GM19099 (cell line): ENCODE measurements around the gene PLXNB2.
A peak's percentile ranks its signal among the peaks of the same experiment; 100 is the strongest.

Experiments
- POLR2A ChIP-seq: IDR thresholded peaks from 3 replicates; pipeline ENCODE4 v1.6.1; 2011; ENCODE audit warnings: low read depth; ENCODE audit not compliant: insufficient read length; ENCODE audit errors: extremely low read depth

Gene PLXNB2

DNA sequence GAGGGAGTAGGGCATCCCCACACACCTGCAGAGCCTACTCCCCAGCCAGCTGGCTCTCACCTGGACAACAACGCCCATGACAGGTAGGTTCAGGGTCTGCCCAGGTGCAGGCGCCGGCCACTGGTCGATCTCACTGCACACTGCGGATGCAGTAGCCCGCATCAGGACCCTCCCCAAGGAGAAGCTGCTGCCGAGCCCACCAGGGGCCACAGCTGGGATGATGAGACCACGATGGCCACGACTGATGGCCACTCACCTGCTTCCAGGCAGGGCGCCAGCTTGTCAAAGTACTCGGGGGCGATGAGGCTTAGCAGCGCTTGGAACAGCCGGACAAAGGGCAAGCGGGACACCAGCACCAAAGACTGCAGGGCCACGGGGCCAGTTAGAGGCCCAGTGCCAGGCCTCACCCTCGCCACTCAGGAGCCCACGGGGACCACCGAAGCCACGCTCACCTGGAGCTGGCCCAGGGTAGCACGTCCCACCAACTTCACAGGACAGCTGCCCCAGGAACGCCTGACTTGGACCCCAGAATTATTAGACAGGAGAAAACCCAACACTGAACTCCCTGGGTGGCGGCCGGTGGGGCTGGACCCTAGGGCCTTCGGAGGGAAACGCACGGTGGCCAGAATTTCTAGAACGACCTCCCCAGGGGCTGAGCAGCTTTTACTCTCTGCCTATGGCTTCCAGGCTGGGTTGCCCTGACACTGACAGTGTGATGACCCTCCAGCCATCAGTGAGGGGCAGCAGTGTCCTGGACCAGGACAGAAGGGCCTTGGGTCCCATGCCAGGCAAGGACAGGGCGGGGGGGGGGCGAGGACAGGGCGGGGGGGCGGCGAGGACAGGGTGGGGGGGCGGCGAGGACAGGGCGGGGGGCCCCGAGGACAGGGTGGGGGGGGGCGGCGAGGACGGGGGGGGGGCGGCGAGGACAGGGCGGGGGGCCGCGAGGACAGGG is 8.9 kb upstream of the PLXNB2 start:
- no peak for TF ChIP-seq POLR2A

DNA sequence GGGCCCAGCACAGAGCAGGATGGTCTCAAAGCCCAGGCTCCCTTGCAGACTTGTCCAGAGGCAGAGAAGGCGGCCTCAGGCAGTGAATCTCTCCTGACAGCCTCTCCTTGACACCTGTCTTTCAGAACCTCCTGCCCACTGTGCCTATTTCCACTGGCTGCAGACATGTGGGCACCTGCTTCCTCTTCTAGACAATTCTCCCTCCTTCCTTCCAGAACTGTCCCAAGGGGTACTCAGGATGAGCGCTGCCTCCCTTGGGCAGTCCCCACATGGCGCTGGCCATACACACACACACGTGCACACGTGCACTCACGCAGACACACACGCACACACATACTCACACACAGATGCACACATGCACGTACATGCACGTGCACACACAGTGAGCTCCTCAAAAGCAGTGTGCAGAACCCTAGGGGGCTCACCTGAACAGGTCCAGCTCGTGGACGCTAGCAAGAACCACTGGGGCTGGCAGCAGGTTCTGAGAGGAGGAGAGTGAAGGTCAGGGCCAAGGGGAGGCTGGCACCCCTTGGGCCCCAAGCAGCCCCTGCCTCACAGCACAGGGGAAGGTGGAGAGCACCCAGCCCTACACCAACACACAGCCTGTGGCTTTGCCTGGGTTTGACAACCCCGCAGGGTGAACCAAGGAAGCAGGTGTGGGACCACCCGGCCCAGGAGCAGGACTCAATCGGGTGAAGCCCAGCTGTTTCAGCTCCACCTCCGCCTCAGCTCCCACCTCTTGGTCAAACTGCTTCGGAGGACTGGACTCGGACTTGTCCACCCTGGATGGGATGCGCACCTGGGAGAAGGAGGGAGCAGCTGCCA is 8.1 kb upstream of the PLXNB2 start:
- TF ChIP-seq POLR2A = no peak

- peak; percentile 72 for TF ChIP-seq POLR2A
These were observed 7.2 kb upstream of the PLXNB2 start for GRCh38 chr22:50314455-50315288.

GRCh38 chr22:50314081-50314454 is 6.6 kb upstream of the PLXNB2 start:
- TF ChIP-seq POLR2A = no peak

DNA sequence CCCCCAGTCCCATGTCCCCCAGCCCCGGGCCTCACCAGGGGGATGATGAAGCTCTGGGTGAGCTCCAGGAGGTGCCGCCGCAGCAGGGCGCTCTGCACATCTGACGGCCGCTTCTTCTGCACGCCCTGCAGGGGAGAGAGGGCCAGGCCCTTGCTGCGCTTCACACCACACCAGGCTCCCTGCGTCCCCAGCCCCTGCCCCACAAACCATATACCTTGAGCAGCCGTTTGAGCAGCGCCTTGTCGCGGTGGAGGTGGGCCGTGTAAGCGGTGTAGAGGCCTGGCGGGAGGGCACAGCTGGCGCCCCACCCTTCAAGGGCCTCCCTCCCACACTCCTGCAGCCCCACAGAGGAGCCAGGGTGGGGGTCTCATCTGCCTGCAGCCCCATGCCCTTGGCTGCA is 6.2 kb upstream of the PLXNB2 start:
- TF ChIP-seq POLR2A = no peak

DNA sequence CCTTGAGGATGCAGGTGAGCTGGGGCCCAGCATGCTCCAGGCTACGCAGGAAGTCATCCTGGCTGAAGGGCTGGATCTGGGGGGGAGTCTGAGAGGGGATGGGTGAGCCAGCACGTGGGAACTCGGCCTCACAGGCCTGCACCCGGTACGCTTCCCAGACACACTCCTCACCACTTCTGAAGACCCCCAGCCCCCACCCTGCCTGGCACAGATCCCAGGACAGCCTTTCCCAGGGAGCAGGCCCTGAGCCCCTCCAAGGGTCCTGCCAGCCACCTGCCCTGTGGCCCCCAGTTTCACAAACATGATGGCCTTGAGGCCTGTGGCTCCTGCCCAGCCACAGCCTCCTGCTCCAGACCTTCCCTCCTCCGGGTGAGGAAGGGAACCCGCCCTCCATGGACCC is 5.6 kb upstream of the PLXNB2 start:
- TF ChIP-seq POLR2A = no peak

DNA sequence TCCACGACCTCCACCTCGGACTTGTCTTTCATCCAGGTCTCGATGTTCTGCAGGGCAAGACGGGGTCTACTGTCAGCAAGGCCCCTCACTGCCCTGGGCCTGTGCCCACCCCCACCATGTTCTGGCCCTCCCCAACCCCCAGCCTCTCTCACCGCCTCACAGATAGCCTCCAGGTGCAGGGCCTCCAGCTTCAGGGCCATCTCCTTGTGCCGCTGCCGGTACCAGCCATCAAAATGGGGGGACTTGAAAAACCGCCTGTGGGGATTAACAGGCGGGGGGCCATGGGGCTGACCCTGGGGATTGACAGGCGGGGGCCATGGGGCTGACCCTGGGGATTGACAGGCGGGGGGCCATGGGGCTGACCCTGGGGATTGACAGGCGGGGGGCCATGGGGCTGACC is 4.9 kb upstream of the PLXNB2 start:
- no peak for TF ChIP-seq POLR2A

DNA sequence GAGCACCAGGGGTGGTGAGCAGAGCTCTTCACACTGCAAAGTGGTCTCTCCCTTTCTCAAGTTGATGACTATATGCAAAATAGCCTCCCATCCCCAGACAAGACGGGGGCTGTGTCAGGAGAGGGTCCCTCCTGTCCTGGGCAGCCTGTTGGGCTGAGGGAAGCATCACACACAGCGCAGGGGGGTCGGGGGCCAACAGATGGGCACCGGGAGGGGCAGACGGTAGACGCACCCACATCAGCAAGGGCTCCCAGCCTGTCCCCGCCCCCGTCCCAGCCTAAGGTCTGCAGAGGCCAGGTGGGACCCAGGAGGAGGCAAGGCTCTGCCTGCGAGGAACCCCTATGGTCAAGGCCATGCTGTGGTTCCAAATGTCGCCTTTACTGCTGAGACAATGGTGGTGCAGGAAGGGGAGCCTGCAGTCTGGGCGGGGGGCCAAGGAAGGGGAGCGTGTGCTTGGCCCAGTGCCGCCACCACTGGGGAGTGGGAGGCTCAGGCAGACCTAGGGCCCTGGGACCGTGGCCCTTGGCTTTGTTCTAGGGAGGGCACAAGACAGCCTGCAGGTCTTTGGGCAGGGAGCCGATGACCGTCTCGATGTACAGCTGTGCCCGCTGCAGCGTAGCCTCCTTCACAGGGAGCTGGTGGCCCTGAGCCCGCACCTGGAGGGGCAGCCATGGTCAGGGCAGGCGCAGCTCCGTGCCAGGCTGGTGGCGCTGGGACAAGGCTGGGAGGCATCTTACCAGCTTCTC is 4.3 kb upstream of the PLXNB2 start:
- TF ChIP-seq POLR2A = no peak

GRCh38 chr22:50310949-50311444 is 3.6 kb upstream of the PLXNB2 start:
- no peak for TF ChIP-seq POLR2A

DNA sequence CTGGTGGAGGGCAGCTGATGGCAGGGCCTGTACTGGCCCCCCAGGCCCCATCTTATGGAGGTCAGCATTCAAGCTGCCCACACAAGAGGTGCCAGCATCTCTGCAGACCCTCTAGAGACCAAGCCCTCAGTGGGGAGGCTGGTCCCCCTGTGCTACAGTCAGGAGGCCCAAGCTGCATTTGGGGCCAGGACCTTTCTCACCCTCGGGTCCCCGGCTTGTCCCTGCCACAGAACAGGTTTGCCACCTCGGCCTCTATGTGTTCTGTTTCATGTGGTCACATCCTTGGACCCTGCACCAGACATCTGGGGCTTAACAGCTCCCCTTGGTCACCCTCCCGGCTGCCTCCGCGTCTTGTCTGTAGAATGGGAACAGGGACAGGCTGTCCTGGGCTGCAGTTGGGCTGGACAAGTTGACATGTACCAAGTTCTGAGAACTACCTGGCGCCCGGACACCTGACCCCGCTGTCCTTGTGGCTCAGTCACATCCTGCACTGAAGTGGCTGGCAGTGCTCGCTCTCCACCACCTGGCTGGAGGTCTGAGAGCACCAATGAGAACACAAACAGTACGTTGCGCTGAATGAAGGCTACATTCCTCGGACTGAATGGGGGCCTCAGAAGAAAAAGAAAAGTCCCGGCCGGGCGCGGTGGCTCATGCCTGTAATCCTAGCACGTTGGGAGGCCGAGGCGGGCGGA is 2.7 kb upstream of the PLXNB2 start:
- TF ChIP-seq POLR2A = no peak

DNA sequence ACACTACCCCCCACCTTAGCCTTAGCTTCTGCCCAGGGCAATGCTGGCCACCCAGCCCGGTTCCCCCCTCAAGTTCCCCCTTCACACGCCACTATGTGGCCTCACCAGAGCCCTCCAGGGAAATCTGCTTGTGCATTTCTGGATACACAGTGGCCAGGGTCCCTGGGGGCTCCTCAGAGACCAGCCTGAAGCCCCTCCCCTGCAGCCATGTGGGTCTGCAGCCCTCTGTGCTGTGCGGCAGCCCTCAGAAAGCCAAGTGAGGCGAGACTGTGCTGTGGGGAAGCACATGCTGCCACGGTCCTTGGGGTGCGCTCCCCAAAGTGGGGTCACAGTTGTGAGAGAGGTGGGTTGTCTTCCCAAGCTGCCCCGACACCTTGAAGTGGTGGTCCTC is 2.1 kb upstream of the PLXNB2 start:
- TF ChIP-seq POLR2A = no peak

GRCh38 chr22:50308986-50309600 is 1.6 kb upstream of the PLXNB2 start:
- no peak for TF ChIP-seq POLR2A

- TF ChIP-seq POLR2A = no peak
These were observed 1.1 kb upstream of the PLXNB2 start for GRCh38 chr22:50308597-50308935.

GRCh38 chr22:50307890-50308596 is 597 bp upstream of the PLXNB2 start:
- TF ChIP-seq POLR2A = no peak
